Neural cell (in vitro differentiated cells): ENCODE measurements around the gene RCC1. TPM values are rescaled to one million over a fixed set of nuclear protein-coding genes. Genes with fewer than 3 reads are reported as not detected.

Experiments
- H2AFZ ChIP-seq: fragments of 200-600, 300-800 bp; sonication (generic), shearing (Covaris generic); 2 replicates; pipeline ENCODE4 v1.6.0; 2014; ENCODE audit warnings: low read depth, mild to moderate bottlenecking, antibody characterized with exemption, low read length, moderate library complexity
- H3F3A ChIP-seq: fragments of 200-600 bp; shearing (Covaris generic); 2 replicates; pipeline ENCODE4 v1.6.1; 2016; ENCODE audit warnings: mild to moderate bottlenecking, moderate library complexity, mixed read lengths, antibody characterized with exemption, low read length; ENCODE audit not compliant: insufficient read depth, poor library complexity, severe bottlenecking
- H3K27ac ChIP-seq: fragments of 200-600, 300-800 bp; sonication (generic), shearing (Covaris generic); 2 replicates; pipeline ENCODE4 v1.5.1; 2014; ENCODE audit warnings: mild to moderate bottlenecking, low read length, moderate library complexity
- H3K27me3 ChIP-seq: fragments of 300-800, 200-600 bp; sonication (generic), shearing (Covaris generic); 2 replicates; pipeline ENCODE4 v1.6.0; 2014; ENCODE audit warnings: mild to moderate bottlenecking, low read depth, low read length, moderate library complexity; ENCODE audit not compliant: insufficient read depth
- H3K36me3 ChIP-seq: fragments of 300-800, 200-600 bp; sonication (generic), shearing (Covaris generic); 2 replicates; pipeline ENCODE4 v1.5.1; 2014; ENCODE audit warnings: mild to moderate bottlenecking, antibody characterized with exemption, low read length, moderate library complexity; ENCODE audit not compliant: insufficient read depth
- H3K4me2 ChIP-seq: fragments of 300-800, 200-600 bp; sonication (generic), shearing (Covaris generic); 2 replicates; pipeline ENCODE4 v1.6.0; 2014; ENCODE audit warnings: mild to moderate bottlenecking, low read length
- H3K4me3 ChIP-seq: fragments of 300-800, 200-600 bp; sonication (generic), shearing (Covaris generic); 2 replicates; pipeline ENCODE4 v1.5.1; 2014; ENCODE audit warnings: mild to moderate bottlenecking, low read length, moderate library complexity
- H3K79me2 ChIP-seq: fragments of 200-600 bp; shearing (Covaris generic); replicated peaks from 2 replicates; pipeline ENCODE4 v1.6.0; 2014; ENCODE audit warnings: mild to moderate bottlenecking, low read length, moderate library complexity; ENCODE audit not compliant: insufficient read depth
- H3K9ac ChIP-seq: fragments of 300-800, 200-600 bp; sonication (generic), shearing (Covaris generic); 2 replicates; pipeline ENCODE4 v1.6.1; 2016; ENCODE audit warnings: mild to moderate bottlenecking, low read length, mixed read lengths
- H3K9me2 ChIP-seq: fragments of 200-600 bp; shearing (Covaris generic); 2 replicates; pipeline ENCODE4 v1.6.1; 2016; ENCODE audit warnings: mild to moderate bottlenecking, low read length, mixed read lengths; ENCODE audit not compliant: insufficient read depth
- H3K9me3 ChIP-seq: fragments of 200-600, 300-800 bp; sonication (generic), shearing (Covaris generic); 2 replicates; pipeline ENCODE4 v1.6.1; 2016; ENCODE audit warnings: mild to moderate bottlenecking, mixed run types, low read length, moderate library complexity, mixed read lengths
- H4K20me1 ChIP-seq: fragments of 200-600 bp; shearing (Covaris generic); 2 replicates; pipeline ENCODE4 v1.6.1; 2016; ENCODE audit warnings: mild to moderate bottlenecking, mixed run types; ENCODE audit not compliant: insufficient read depth
- EP300 ChIP-seq: fragments of 450-650 bp; conservative IDR thresholded peaks from 2 replicates; pipeline ENCODE4 v1.6.1; 2014; ENCODE audit warnings: antibody characterized with exemption, mild to moderate bottlenecking, moderate library complexity; ENCODE audit not compliant: poor library complexity, severe bottlenecking
- EZH2 ChIP-seq: fragments of 200-600, 300-800 bp; shearing (Covaris generic), sonication (generic); IDR thresholded peaks from 2 replicates; pipeline ENCODE4 v1.6.1; 2014; ENCODE audit warnings: antibody characterized with exemption, low read length, borderline replicate concordance, mild to moderate bottlenecking; ENCODE audit not compliant: insufficient read depth, poor library complexity, severe bottlenecking
- MXI1 ChIP-seq: fragments of 450-650 bp; conservative IDR thresholded peaks from 2 replicates; pipeline ENCODE4 v1.6.1; 2014; ENCODE audit warnings: antibody characterized with exemption, mild to moderate bottlenecking; ENCODE audit not compliant: poor library complexity, severe bottlenecking
- POLR2AphosphoS5 ChIP-seq: IDR thresholded peaks from 2 replicates; pipeline ENCODE4 v1.6.1; 2012
- RAD21 ChIP-seq: fragments of 450-650 bp; conservative IDR thresholded peaks from 2 replicates; pipeline ENCODE4 v1.6.1; 2014; ENCODE audit warnings: antibody characterized with exemption, mild to moderate bottlenecking, moderate library complexity
- REST ChIP-seq: IDR thresholded peaks from 2 replicates; pipeline ENCODE4 v1.6.1; 2012; ENCODE audit warnings: borderline replicate concordance
- SMC3 ChIP-seq: fragments of 450-650 bp; conservative IDR thresholded peaks from 2 replicates; pipeline ENCODE4 v1.6.1; 2014; ENCODE audit warnings: antibody characterized with exemption, mild to moderate bottlenecking, moderate library complexity; ENCODE audit not compliant: poor library complexity
- TAF1 ChIP-seq: IDR thresholded peaks from 2 replicates; pipeline ENCODE4 v1.6.1; 2012; ENCODE audit warnings: low read depth
- polyA minus RNA-seq: library from RNA; depleted of rRNA, polyadenylated mRNA; stranded (reverse); fragments of >200 nt; gene quantifications from 2 replicates; pipeline ENCODE4 v1.2.3, GENCODE V29; 2014
- polyA plus RNA-seq: library from polyadenylated mRNA; depleted of rRNA; stranded (reverse); fragments of >200 nt; gene quantifications from 2 replicates; pipeline ENCODE4 v1.2.3, GENCODE V29; 2014
- TF ChIP-seq, protein P1 (sequence below): fragments of 450-650 bp; IDR thresholded peaks from 2 replicates; pipeline ENCODE4 v1.5.1; 2014; ENCODE audit warnings: antibody characterized with exemption, mild to moderate bottlenecking, moderate library complexity; ENCODE audit not compliant: poor library complexity, severe bottlenecking

The RCC1 gene, protein sequence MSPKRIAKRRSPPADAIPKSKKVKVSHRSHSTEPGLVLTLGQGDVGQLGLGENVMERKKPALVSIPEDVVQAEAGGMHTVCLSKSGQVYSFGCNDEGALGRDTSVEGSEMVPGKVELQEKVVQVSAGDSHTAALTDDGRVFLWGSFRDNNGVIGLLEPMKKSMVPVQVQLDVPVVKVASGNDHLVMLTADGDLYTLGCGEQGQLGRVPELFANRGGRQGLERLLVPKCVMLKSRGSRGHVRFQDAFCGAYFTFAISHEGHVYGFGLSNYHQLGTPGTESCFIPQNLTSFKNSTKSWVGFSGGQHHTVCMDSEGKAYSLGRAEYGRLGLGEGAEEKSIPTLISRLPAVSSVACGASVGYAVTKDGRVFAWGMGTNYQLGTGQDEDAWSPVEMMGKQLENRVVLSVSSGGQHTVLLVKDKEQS
- polyA plus RNA-seq (13.1 and 15.3 TPM in 2 replicates), polyA minus RNA-seq (19.0 and 23.4 TPM in 2 replicates)

DNA sequence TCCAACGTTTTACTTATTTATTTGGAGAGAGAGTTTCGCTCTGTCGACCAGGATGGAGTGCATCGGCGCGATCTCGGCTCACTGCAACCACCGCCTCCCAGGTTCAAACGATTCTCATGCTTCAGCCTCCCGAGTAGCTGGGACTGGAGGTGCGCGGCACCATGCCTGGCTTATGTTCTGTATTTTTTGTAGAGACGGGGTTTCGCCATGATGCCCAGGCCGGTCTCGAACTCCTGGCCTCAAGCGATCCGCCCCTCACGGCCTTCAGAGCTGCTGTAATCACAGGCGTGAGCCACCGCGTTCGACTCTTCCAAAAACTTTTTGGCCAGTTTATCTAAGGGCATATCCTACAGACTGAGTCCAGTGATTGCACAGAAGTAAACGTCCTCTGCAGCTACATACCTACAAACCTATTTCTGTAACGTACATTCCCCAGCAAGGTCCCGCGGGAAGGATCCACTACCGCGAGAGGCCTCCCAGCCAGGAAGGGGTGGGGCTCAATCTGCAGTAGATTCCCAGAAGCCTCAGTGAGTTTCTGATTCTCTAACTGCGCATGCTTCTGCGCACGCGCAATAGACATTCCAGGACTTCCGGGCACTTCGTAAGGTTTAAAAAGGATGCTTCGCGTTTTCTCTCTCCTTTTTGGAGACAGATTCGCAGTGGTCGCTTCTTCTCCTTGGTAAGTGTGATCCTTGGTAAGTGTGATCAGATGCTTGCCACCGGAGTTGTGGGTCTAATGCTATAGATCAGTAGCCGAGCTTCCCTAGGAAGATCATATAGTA, at the start of gene RCC1:
Gene RCC1 (plus strand): TSS at position 638 of the 782 bp plus-strand sequence. CDS start 23,824 bp downstream, outside the sequence.
- H3K9ac ChIP-seq: peak within 1 kb of the TSS; percentile 77
- no peaks in the 10 kb centered on the region for H3K9me3 ChIP-seq
- H3K36me3 ChIP-seq: peaks cover 6% of the 10 kb centered on the region
- no peaks in the 10 kb centered on the region for H4K20me1 ChIP-seq
- no peaks in the 10 kb centered on the region for H3F3A ChIP-seq
- TF ChIP-seq MXI1 (no peak), TAF1 (peak; percentile 75), SMC3 (peak; percentile 39), POLR2AphosphoS5 (peak; percentile 84), RAD21 (no peak), REST (peak; percentile 41), EZH2 (no peak), EP300 (peak; percentile 35)
- TF ChIP-seq, protein P1, sequence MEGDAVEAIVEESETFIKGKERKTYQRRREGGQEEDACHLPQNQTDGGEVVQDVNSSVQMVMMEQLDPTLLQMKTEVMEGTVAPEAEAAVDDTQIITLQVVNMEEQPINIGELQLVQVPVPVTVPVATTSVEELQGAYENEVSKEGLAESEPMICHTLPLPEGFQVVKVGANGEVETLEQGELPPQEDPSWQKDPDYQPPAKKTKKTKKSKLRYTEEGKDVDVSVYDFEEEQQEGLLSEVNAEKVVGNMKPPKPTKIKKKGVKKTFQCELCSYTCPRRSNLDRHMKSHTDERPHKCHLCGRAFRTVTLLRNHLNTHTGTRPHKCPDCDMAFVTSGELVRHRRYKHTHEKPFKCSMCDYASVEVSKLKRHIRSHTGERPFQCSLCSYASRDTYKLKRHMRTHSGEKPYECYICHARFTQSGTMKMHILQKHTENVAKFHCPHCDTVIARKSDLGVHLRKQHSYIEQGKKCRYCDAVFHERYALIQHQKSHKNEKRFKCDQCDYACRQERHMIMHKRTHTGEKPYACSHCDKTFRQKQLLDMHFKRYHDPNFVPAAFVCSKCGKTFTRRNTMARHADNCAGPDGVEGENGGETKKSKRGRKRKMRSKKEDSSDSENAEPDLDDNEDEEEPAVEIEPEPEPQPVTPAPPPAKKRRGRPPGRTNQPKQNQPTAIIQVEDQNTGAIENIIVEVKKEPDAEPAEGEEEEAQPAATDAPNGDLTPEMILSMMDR: no peak
- peaks cover 15% of the 10 kb centered on the region for H3K79me2 ChIP-seq
- no peaks in the 10 kb centered on the region for H3K9me2 ChIP-seq
- H3K4me3 ChIP-seq: peak within 1 kb of the TSS; percentile 85
- H3K27ac ChIP-seq: peak within 1 kb of the TSS; percentile 85
- H2AFZ ChIP-seq: peak within 1 kb of the TSS; percentile 99
- no peaks in the 10 kb centered on the region for H3K27me3 ChIP-seq
- H3K4me2 ChIP-seq: peak within 1 kb of the TSS; percentile 98

GRCh38 chr1:28456078-28456477, 49.8 kb upstream of the RCC1 start:
- Histone ChIP-seq H3K9ac (no peak overlapping the region), H3K4me3 (no peak overlapping the region), H3K9me3 (no peaks in the 10 kb centered on the region), H3K36me3 (no peaks in the 10 kb centered on the region), H3K27ac (no peak overlapping the region), H3K79me2 (no peaks in the 10 kb centered on the region), H3K27me3 (no peaks in the 10 kb centered on the region), H3K9me2 (no peaks in the 10 kb centered on the region), H4K20me1 (no peaks in the 10 kb centered on the region), H3F3A (no peaks in the 10 kb centered on the region), H2AFZ (no peak overlapping the region), H3K4me2 (no peak overlapping the region)
- no peak for TF ChIP-seq RAD21
- no peak for TF ChIP-seq EZH2
